Measurements from ENCODE around the gene MAML2. TPM values are rescaled to one million over a fixed set of nuclear protein-coding genes. Genes with fewer than 3 reads are reported as not detected.

The MAML2 gene
- total RNA-seq, 4 donors from 2014 or later = 15.9 to 31.9 (median 24.9) TPM

- no peak overlapping the region for H3K27ac ChIP-seq
- TF ChIP-seq POLR2AphosphoS5 (IDR thresholded peaks at IDR 0.05) (no peak), CTCF (IDR thresholded peaks at IDR 0.05) (no peak), POLR2A (IDR thresholded peaks at IDR 0.05) (no peak), EP300 (IDR thresholded peaks at IDR 0.05; ENCODE audit: low read depth) (no peak)
- intact Hi-C loops (cut with DNase I; ENCODE audit: low total_unique reads) = no loop called here
Observed at GRCh38 chr11:96082936-96083335, 260.1 kb downstream of the MAML2 start.

GRCh38 chr11:96082002-96082899, 260.7 kb downstream of the MAML2 start:
- no peaks in the 10 kb centered on the region for H3K9me3 ChIP-seq
- TF ChIP-seq EP300 (IDR thresholded peaks at IDR 0.05; ENCODE audit: low read depth) = no peak
- no peak for TF ChIP-seq CTCF (IDR thresholded peaks at IDR 0.05)
- TF ChIP-seq POLR2AphosphoS5 (IDR thresholded peaks at IDR 0.05) = no peak
- TF ChIP-seq POLR2A (IDR thresholded peaks at IDR 0.05) = no peak
- no peaks in the 10 kb centered on the region for H3K36me3 ChIP-seq
- no peak for DNase-seq
- H3K27me3 ChIP-seq = no peaks in the 10 kb centered on the region
- no peak overlapping the region for H3K27ac ChIP-seq
- intact Hi-C loops (cut with DNase I; ENCODE audit: low total_unique reads) = no loop called here
- WGBS, 2 donors (ENCODE audit: low coverage in 1 of 2) = 86 to 87% methylated on average over 11 of the region's 11 CpGs
- in situ Hi-C loops (cut with MboI; ENCODE audit: low pct_ligation_motif_present in 1 of 4, low pct_unique_long_range_greater_than_20kb in 1 of 4, low sequenced_read_pairs in 3 of 4) = no loop called here
- no peaks in the 10 kb centered on the region for H3K4me1 ChIP-seq
- H3K4me3 ChIP-seq = no peak overlapping the region

More at GRCh38 chr11:96082936-96083335, 260.1 kb downstream of the MAML2 start:
- Histone ChIP-seq H3K4me1 (no peaks in the 10 kb centered on the region), H3K4me3 (no peak overlapping the region), H3K9me3 (no peaks in the 10 kb centered on the region), H3K27me3 (no peaks in the 10 kb centered on the region), H3K36me3 (no peaks in the 10 kb centered on the region)
- no peak for DNase-seq
- in situ Hi-C loops (cut with MboI; ENCODE audit: low pct_ligation_motif_present in 1 of 4, low pct_unique_long_range_greater_than_20kb in 1 of 4, low sequenced_read_pairs in 3 of 4) = no loop called here
- WGBS, 2 donors (ENCODE audit: low coverage in 1 of 2) = 82 to 97% methylated on average over 2 of the region's 2 CpGs

GRCh38 chr11:96081561-96081960, 261.4 kb downstream of the MAML2 start:
- Histone ChIP-seq H3K4me1 (no peaks in the 10 kb centered on the region), H3K27me3 (no peaks in the 10 kb centered on the region), H3K9me3 (no peaks in the 10 kb centered on the region), H3K27ac (no peak overlapping the region), H3K36me3 (no peaks in the 10 kb centered on the region), H3K4me3 (no peak overlapping the region)
- no peak for DNase-seq
- intact Hi-C loops (cut with DNase I; ENCODE audit: low total_unique reads) = no loop called here
- in situ Hi-C loops (cut with MboI; ENCODE audit: low pct_ligation_motif_present in 1 of 4, low pct_unique_long_range_greater_than_20kb in 1 of 4, low sequenced_read_pairs in 3 of 4) = no loop called here
- WGBS, 2 donors (ENCODE audit: low coverage in 1 of 2) = 85 to 95% methylated on average over 4 of the region's 4 CpGs
- TF ChIP-seq CTCF (IDR thresholded peaks at IDR 0.05) (no peak), POLR2AphosphoS5 (IDR thresholded peaks at IDR 0.05) (no peak), POLR2A (IDR thresholded peaks at IDR 0.05) (no peak), EP300 (IDR thresholded peaks at IDR 0.05; ENCODE audit: low read depth) (no peak)

- Histone ChIP-seq H3K36me3 (no peaks in the 10 kb centered on the region), H3K4me3 (no peak overlapping the region), H3K27ac (no peak overlapping the region), H3K4me1 (peaks cover 0 to 3% (median 2%) of the 10 kb centered on the region in 4 donors), H3K9me3 (no peaks in the 10 kb centered on the region), H3K27me3 (no peaks in the 10 kb centered on the region)
- DNase-seq = no peak
- 89 to 100% methylated on average over 2 to 4 of the region's 4 CpGs for WGBS, 2 donors (ENCODE audit: low coverage in 1 of 2)
- intact Hi-C loops (cut with DNase I; ENCODE audit: low total_unique reads) (no loop called here), in situ Hi-C loops (cut with MboI; ENCODE audit: low pct_ligation_motif_present in 1 of 4, low pct_unique_long_range_greater_than_20kb in 1 of 4, low sequenced_read_pairs in 3 of 4) (no loop called here)
- no peak for TF ChIP-seq POLR2A (IDR thresholded peaks at IDR 0.05)
Observed at GRCh38 chr11:96079691-96080090, 263.3 kb downstream of the MAML2 start.
